Cerebellar cortex (tissue), 1 donor: ENCODE data around the gene IGFALS.

Experiments
- DNase-seq: peaks from one replicate; pipeline ENCODE4 v3.0.0-alpha.2; 2015; ENCODE audit warnings: low spot score

Gene IGFALS

GRCh38 chr16:1793578-1794220 lies at the start of gene IGFALS:
Gene IGFALS (minus strand): TSS chr16:1793705. CDS start chr16:1793652, 53 bp downstream.
- no peak for DNase-seq

DNA sequence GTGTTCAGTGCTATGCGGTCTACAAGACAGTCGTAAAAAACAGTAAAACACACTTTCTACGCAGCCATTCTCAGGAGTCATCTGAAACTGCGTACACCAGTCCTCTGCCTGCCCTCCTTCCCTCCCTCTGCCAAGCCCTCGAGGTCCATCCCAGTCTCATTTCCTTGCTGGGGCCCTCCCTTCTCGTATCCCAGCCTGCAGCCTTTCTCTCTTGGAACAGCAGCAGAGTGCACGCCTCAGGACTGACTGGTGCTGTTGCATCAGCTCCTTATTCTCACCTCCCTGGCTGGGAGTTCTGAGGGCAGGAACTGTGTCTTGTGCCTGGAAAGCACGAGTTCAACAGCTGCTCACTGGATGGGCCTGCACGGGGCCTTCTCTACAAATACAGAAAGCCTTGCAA lies 46.0 kb upstream of the IGFALS start:
- DNase-seq, result peak; percentile 24

DNA sequence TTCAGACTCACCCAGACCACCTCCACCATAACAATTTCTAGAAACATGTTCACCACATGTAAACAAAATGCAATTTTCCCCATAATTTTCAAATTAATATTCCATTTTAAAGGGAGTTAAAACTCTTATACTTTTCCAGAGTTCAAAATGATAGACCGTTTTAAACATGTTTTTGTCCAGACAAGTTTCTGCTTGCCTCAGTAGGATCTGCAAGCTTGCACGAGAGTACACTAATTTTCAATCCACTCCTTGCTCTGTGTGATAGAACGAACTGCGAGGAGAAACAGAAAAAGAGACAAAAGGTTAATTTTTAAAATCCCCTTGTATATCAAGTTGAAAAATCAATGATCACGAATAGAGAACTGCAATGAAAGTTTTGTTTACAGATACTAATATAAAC lies 40.6 kb upstream of the IGFALS start:
- DNase-seq, result no peak

GRCh38 chr16:1832838-1833454 lies 39.4 kb upstream of the IGFALS start:
- DNase-seq, result no peak

DNA sequence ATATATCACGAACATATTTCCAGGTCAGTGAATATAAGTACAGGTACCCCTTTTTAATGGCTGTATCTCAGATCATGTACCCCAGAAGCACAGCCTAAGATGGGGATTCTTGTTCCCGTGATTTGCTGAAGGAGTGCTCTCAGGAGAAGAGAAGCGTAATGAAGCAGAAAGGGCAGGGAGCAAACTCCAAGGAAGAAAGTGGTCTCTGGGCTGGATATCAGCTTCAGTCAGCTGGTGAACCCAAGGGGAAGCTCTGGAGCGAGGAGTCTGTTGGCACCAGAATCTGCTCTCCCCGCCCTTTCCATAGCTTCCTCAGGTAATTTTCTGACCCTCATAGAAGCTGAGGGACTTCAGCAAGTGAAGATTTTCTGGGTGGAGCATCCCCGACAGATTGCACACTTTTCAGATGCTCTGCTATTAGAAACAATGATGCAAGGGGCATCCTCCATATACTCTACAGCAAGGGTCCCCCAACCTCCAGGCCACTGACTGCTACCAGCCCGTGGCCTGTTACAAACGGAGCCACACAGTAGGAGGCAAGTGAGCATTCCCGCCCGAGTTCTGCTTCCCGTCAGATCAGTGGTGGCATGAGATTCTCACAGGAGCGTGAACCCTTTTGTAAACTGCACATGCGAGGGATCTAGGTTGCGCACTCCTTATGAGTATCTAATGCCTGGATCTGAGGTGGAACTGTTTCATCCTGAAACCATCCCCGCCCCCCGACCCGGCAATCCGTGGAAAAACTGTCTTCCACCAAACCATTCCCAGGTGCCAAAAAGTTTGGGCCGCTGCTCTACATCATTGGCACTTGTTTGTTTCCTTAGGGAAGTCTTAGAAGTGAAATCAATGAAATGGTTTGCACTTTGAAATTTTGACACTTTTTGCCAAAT lies 37.9 kb upstream of the IGFALS start:
- DNase-seq, result no peak

GRCh38 chr16:1830213-1830612 lies 36.7 kb upstream of the IGFALS start:
- DNase-seq, result no peak

GRCh38 chr16:1828645-1829410 lies 35.3 kb upstream of the IGFALS start:
- DNase-seq, result no peak

DNA sequence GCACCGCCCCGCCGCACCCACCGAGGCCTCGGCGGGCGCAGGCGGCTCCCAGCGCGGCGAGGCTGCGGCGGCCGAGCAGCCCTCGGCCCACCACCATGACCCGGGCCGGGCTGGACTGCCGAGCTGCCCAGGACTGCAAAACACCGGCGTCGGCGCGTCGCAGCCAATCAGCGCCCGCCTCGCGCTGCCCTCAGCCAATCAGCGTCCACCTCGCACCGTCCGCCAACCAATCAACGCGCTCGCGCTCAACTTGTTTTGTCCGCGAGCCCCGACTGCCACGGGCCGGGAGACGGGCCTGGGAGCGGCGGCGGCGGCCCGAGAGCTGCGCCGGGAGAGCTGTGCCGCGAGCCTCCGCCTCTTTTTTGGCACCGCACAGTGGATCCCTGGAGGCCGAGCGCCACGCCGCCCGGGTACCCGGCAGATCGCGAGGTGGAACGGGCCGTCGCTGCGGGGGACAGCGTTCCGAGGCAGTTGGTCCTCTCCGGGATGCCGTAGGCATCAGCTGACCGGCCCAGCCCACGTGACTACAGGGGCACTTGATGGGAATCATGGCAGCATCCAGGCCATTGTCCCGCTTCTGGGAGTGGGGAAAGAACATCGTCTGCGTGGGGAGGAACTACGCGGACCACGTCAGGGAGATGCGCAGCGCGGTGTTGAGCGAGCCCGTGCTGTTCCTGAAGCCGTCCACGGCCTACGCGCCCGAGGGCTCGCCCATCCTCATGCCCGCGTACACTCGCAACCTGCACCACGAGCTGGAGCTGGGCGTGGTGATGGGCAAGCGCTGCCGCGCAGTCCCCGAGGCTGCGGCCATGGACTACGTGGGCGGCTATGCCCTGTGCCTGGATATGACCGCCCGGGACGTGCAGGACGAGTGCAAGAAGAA lies 33.4 kb upstream of the IGFALS start, which contains the start of the genes FAHD1 and HAGH:
TSS of gene FAHD1 (plus strand) at position 516 of the 883 bp plus-strand sequence. CDS start at position 549, 33 bp downstream.
TSS of gene HAGH (minus strand) at position 135 of the 883 bp plus-strand sequence. CDS start at position 97, 38 bp downstream.
- peak; percentile 90 for DNase-seq

DNA sequence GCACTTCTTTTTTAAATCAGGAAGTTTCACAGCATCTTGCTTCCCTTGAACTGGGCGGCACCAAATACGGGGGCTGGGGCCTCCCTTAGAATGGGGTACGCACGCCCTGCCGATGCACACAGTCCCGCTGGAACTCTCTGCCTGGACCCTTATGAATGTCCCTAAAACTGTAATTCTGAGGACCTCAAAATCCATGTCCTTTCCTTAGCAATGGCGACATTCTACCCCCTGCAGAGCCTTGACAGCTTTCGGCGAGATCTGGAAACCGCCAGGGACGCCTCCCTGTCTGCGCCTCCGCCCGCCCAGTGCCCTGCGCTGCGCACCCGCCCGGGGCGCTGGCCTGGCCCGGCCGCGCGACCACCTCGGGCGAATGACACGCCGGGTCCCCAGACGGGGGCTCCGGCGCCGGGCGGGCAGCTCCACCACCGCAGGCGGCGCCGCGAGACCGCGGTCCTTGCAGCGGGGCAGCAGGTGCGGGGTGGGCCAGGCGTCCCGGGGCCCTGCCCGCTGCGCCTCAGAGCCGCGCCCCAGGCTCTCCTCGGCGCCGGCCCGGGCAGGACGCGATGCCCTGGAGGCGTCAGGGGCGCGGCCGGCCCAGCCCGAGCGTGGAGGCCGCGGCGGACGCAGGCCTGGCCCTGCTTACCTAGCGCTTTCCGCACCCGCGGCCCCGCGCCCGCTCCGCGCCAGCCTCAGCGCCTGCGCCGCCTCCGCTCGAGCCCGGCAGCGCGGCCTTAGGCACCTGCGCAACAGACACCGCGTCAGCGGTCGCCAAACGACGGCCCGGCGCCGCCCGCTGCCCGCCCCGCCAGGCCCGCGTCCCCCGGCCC lies 32.6 kb upstream of the IGFALS start:
- no peak for DNase-seq

DNA sequence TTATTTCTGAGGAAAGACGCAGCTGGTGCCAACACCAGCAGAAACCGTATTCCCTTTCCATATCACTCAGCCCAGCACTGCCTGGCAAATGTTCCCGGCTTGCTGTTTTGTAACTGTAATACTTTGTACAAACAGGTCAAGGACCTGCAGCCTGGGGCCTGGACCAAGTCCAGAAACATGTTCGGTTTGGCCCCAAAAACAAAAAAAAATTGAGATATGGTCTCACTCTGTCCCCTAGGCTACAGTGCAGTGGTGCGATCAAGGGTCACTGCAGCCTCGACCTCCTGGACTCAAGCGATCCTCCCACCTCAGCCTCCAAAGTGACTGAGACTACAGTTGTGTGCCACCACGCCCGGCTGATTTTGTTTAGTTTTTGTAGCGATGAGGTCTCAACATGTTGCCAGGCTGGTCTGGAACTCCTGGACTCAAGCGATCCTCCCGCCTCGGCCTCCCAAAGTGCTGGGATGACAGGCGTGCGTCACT lies 31.9 kb upstream of the IGFALS start:
- no peak for DNase-seq

DNA sequence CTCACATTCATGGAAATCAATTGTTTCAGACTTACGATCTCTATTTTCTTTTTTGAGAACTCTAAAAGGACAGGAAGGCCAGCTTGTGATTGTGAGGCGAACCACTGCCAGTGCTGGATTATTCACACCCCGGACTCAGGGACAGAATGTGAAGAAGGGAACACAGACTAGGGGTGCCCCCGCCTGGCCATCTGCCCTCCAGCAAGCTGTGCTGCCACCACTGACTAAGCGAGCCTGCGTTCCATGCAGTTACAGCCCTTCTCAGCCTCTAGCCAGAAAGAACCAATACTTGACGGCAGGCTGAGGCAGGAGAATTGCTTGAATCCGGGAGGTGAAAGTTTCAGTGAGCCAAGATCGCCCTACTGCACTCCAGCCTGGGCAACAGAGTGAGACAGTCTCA lies 30.3 kb upstream of the IGFALS start:
- peak; percentile 82 for DNase-seq

GRCh38 chr16:1822801-1823200 lies 29.3 kb upstream of the IGFALS start:
- no peak for DNase-seq

GRCh38 chr16:1821861-1822611 lies 28.5 kb upstream of the IGFALS start:
- no peak for DNase-seq

GRCh38 chr16:1820946-1821290 lies 27.4 kb upstream of the IGFALS start:
- no peak for DNase-seq

DNA sequence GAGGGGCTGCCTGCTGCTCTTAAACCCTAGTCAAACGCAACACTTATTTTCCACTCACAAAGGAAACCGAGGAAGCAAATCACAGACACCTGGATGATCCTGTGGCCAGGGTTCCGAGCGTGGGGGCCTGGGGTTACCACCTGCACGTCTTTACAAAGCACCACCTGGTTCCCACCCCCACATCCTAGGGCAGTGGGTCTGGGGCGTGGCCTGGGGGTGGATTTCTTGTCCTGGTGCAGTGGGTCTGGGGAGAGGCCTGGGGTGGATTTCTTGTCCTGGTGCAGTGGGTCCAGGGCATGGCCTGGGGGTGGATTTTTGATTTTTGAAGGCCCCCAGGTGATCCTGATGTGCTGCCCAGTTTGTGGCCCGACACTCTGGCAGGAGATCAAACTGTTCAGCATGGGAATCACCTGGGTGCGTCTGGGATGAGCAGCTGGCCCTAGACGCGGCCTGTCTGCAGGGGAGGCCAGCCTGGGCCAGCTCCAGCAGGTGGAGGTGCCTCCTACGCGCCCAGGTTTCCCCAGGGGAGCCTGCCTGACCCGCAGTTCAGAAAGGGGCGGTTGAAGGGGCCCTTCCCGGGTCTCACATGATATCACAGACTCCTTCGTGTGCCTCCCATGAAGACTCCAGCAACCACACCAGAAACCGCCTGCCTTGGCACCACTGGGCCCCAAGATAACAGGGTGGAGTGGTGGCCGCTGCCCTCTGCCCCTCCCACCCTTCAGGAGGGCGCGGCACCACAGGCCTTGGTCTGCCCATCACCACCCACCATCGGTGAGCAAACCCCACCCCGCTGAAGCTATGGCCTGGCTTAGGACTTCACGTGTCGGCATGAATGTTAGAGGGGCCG lies 26.8 kb upstream of the IGFALS start:
- DNase-seq, result no peak

- DNase-seq, result no peak
Observed at GRCh38 chr16:1819611-1820010, 26.1 kb upstream of the IGFALS start.

- DNase-seq, result peak; percentile 13
Observed at GRCh38 chr16:1818873-1819525, 25.5 kb upstream of the IGFALS start.
